Cardiac fibroblast (primary cell): ENCODE results near the gene ANXA9.

Experiments
- DNase-seq, 2 donors: peaks; one replicate each; pipeline versions ENCODE4 v3.0.0 to v3.0.0-alpha.2; 2010; ENCODE audit warnings: low read depth in 2 of 2
- H3K4me3 ChIP-seq, 2 donors: replicated peaks in 1 of 2; 1 replicate in 1 of 2; 2 replicates in 1 of 2; pipeline ENCODE4 v1.5.1; 2011; ENCODE audit warnings: low read depth in 2 of 2, low read length in 2 of 2, mild to moderate bottlenecking in 2 of 2, moderate library complexity in 1 of 2
- TF ChIP-seq, protein P1 (sequence below): IDR thresholded peaks from one replicate; pipeline ENCODE4 v1.5.1; 2011; ENCODE audit warnings: low read depth, mild to moderate bottlenecking, low read length, inconsistent platforms

The ANXA9 gene

GRCh38 chr1:150985179-150985825 is 3.2 kb downstream of the ANXA9 start:
- DNase-seq: no peak
- TF ChIP-seq, protein P1, sequence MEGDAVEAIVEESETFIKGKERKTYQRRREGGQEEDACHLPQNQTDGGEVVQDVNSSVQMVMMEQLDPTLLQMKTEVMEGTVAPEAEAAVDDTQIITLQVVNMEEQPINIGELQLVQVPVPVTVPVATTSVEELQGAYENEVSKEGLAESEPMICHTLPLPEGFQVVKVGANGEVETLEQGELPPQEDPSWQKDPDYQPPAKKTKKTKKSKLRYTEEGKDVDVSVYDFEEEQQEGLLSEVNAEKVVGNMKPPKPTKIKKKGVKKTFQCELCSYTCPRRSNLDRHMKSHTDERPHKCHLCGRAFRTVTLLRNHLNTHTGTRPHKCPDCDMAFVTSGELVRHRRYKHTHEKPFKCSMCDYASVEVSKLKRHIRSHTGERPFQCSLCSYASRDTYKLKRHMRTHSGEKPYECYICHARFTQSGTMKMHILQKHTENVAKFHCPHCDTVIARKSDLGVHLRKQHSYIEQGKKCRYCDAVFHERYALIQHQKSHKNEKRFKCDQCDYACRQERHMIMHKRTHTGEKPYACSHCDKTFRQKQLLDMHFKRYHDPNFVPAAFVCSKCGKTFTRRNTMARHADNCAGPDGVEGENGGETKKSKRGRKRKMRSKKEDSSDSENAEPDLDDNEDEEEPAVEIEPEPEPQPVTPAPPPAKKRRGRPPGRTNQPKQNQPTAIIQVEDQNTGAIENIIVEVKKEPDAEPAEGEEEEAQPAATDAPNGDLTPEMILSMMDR: no peak
- no peak overlapping the region for H3K4me3 ChIP-seq

DNA sequence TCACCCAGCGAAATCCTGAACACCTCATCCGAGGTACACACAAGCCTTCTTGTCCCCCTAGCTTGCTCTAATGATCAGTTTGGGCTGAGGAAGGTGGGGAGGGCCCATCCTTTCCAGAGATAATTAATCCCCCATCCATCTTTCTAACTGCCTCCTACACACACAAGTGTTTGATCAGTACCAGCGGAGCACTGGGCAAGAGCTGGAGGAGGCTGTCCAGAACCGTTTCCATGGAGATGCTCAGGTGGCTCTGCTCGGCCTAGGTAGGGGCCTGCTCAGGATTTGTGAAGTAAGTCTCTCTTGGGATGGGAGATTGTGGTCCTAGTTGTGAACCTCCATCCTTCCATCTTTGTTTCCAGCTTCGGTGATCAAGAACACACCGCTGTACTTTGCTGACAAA is 5.8 kb downstream of the ANXA9 start:
- TF ChIP-seq, protein P1: no peak
- no peak overlapping the region for H3K4me3 ChIP-seq
- no peak for DNase-seq

GRCh38 chr1:150992626-150993025 is 10.5 kb downstream of the ANXA9 start:
- TF ChIP-seq, protein P1: no peak
- DNase-seq: no peak
- no peak overlapping the region for H3K4me3 ChIP-seq

GRCh38 chr1:150994248-150994647 is 12.2 kb downstream of the ANXA9 start:
- DNase-seq: no peak
- no peak overlapping the region for H3K4me3 ChIP-seq
- TF ChIP-seq, protein P1: no peak

GRCh38 chr1:150995460-150995859 is 13.4 kb downstream of the ANXA9 start:
- H3K4me3 ChIP-seq: no peak overlapping the region
- TF ChIP-seq, protein P1: no peak
- DNase-seq: no peak

- DNase-seq: peak; percentile 64 to 66
- TF ChIP-seq, protein P1: peak; percentile 71
These were observed 13.8 kb downstream of the ANXA9 start for GRCh38 chr1:150995896-150996295.

More at GRCh38 chr1:150995896-150996295, 13.8 kb downstream of the ANXA9 start:
- H3K4me3 ChIP-seq: no peak overlapping the region
